ENCODE results near the gene ERN2. TPM values are rescaled to one million over a fixed set of nuclear protein-coding genes. Genes with fewer than 3 reads are reported as not detected.

ERN2 gene
- total and polyA plus RNA-seq, 2 experiments from 2014 or later: 0.46 to 0.97 TPM

DNA sequence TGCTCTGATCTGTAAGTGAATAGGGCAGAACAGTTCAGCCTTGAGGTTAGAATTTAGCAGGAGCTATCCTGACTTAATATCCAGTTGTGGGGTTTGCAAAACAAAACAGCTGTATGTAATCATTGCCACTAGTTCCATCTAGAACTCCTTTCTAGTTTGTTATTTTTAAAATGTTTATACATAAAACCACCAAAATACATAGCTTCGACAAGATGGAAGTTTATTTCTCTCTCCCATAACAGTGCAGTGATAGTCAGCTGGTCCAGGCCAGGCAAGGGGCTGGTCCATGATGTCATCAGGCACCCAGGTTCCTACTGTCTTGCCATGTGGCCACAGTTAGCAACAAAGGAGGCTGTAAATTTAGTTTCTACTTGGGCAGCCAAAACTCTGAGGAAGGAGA lies 44.8 kb downstream of the ERN2 start:
- TF ChIP-seq EZH2phosphoT487 (IDR thresholded peaks at IDR 0.05; ENCODE audit: low read depth, severe bottlenecking, unreplicated experiment) (no peak), EZH2 (IDR thresholded peaks at IDR 0.05; ENCODE audit: borderline replicate concordance) (no peak)
- TF ChIP-seq, protein P1, sequence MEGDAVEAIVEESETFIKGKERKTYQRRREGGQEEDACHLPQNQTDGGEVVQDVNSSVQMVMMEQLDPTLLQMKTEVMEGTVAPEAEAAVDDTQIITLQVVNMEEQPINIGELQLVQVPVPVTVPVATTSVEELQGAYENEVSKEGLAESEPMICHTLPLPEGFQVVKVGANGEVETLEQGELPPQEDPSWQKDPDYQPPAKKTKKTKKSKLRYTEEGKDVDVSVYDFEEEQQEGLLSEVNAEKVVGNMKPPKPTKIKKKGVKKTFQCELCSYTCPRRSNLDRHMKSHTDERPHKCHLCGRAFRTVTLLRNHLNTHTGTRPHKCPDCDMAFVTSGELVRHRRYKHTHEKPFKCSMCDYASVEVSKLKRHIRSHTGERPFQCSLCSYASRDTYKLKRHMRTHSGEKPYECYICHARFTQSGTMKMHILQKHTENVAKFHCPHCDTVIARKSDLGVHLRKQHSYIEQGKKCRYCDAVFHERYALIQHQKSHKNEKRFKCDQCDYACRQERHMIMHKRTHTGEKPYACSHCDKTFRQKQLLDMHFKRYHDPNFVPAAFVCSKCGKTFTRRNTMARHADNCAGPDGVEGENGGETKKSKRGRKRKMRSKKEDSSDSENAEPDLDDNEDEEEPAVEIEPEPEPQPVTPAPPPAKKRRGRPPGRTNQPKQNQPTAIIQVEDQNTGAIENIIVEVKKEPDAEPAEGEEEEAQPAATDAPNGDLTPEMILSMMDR (IDR thresholded peaks at IDR 0.05; ENCODE audit: poor library complexity): no peak
- H3K36me3 ChIP-seq (replicated peaks; ENCODE audit: insufficient read depth, low read depth): no peaks in the 10 kb centered on the region
- no peak overlapping the region for H3K4me2 ChIP-seq

DNA sequence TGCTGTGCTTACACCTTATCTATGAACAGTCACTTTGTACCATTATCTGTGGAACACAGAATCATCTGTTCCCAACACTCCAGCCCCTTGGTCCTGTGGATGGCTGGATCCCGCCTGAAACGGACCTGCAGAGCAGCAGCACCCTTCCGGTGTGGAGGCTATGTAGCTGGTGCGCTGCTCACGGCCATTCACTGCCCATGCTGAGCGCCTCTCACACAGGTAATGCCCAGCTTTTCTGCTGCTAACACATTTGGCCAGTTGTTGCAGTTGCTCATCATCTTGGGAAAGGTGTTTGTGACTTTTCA lies 45.7 kb downstream of the ERN2 start:
- no peak for DNase-seq (ENCODE audit: low spot score)
- H3K27ac ChIP-seq: no peak overlapping the region
- TF ChIP-seq EZH2 (IDR thresholded peaks at IDR 0.05; ENCODE audit: borderline replicate concordance) (no peak), EZH2phosphoT487 (IDR thresholded peaks at IDR 0.05; ENCODE audit: low read depth, severe bottlenecking, unreplicated experiment) (no peak)
- TF ChIP-seq, protein P1 (IDR thresholded peaks at IDR 0.05; ENCODE audit: poor library complexity): no peak
- H3K4me1 ChIP-seq (ENCODE audit: insufficient read depth): no peaks in the 10 kb centered on the region
- H3K9me2 ChIP-seq (replicated peaks; ENCODE audit: insufficient read depth): no peaks in the 10 kb centered on the region
- no peaks in the 10 kb centered on the region for H3K79me2 ChIP-seq
- WGBS (ENCODE audit: low lambda C conversion rate, missing lambda C conversion rate): 92% methylated on average over 6 of the region's 6 CpGs
- no peaks in the 10 kb centered on the region for H4K20me1 ChIP-seq (ENCODE audit: insufficient read depth, poor library complexity, severe bottlenecking)
- H3K36me3 ChIP-seq (replicated peaks; ENCODE audit: insufficient read depth, low read depth): no peaks in the 10 kb centered on the region
- H3K9me3 ChIP-seq (ENCODE audit: low read depth): no peaks in the 10 kb centered on the region
- H3K4me3 ChIP-seq: no peak overlapping the region
- H3K4me2 ChIP-seq: no peak overlapping the region
- H2AFZ ChIP-seq: no peak overlapping the region
- H3K27me3 ChIP-seq: no peaks in the 10 kb centered on the region

More for the DNA sequence above, 44.8 kb downstream of the ERN2 start:
- no peaks in the 10 kb centered on the region for H3K79me2 ChIP-seq
- no peaks in the 10 kb centered on the region for H3K9me2 ChIP-seq (replicated peaks; ENCODE audit: insufficient read depth)
- no peaks in the 10 kb centered on the region for H3K4me1 ChIP-seq (ENCODE audit: insufficient read depth)
- no peak overlapping the region for H3K27ac ChIP-seq
- no peaks in the 10 kb centered on the region for H3K9me3 ChIP-seq (ENCODE audit: low read depth)
- no peaks in the 10 kb centered on the region for H4K20me1 ChIP-seq (ENCODE audit: insufficient read depth, poor library complexity, severe bottlenecking)
- no peaks in the 10 kb centered on the region for H3K27me3 ChIP-seq
- DNase-seq (ENCODE audit: low spot score): no peak
- H3K4me3 ChIP-seq: no peak overlapping the region
- H2AFZ ChIP-seq: no peak overlapping the region
- 64% methylated on average over 1 of the region's 1 CpG for WGBS (ENCODE audit: low lambda C conversion rate, missing lambda C conversion rate)

DNA sequence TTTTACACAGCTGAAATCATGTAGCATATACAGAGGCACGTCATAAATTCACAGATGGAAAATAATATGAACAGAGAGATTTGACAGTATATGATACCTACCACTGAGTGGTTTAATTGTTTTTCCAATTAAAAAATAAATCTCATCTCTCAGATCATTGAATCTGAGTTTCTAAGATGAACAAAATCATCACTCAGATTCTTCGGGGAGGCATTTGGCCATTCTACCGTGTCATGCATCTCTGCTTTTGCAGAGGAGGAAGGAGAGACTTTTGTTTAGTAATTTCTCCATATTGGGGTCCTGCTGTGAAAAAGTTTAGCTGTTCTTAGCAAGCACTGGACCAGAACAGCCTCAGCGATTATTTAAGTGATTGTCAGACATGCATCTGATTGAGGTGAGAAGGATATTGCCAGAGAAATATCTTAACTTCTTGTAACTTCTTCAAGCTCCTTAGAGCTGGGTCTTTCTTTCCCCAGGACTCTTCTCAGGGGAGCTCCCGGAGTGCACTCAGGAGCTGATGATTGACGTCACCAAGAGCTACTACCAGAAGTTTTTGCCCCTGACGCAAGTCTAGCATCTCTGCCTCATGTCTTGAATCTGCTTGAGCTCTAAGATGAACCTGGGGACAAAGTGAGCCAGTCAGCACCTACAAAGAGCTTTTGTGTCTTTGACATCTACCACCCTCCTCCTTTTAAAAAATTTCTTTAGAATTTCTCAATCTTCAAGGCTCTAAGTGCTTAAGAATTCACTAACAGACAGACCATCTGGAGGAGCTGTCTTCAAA lies 46.3 kb downstream of the ERN2 start:
- no peaks in the 10 kb centered on the region for H3K9me2 ChIP-seq (replicated peaks; ENCODE audit: insufficient read depth)
- H3K27ac ChIP-seq: no peak overlapping the region
- H3K9me3 ChIP-seq (ENCODE audit: low read depth): no peaks in the 10 kb centered on the region
- no peaks in the 10 kb centered on the region for H3K36me3 ChIP-seq (replicated peaks; ENCODE audit: insufficient read depth, low read depth)
- H2AFZ ChIP-seq: no peak overlapping the region
- H3K4me3 ChIP-seq: no peak overlapping the region
- H4K20me1 ChIP-seq (ENCODE audit: insufficient read depth, poor library complexity, severe bottlenecking): no peaks in the 10 kb centered on the region
- no peaks in the 10 kb centered on the region for H3K4me1 ChIP-seq (ENCODE audit: insufficient read depth)
- TF ChIP-seq, protein P1 (IDR thresholded peaks at IDR 0.05; ENCODE audit: poor library complexity): no peak
- TF ChIP-seq EZH2phosphoT487 (IDR thresholded peaks at IDR 0.05; ENCODE audit: low read depth, severe bottlenecking, unreplicated experiment) (no peak), EZH2 (IDR thresholded peaks at IDR 0.05; ENCODE audit: borderline replicate concordance) (no peak)
- no peaks in the 10 kb centered on the region for H3K27me3 ChIP-seq
- no peaks in the 10 kb centered on the region for H3K79me2 ChIP-seq
- 83% methylated on average over 7 of the region's 7 CpGs for WGBS (ENCODE audit: low lambda C conversion rate, missing lambda C conversion rate)
- no peak overlapping the region for H3K4me2 ChIP-seq
- no peak for DNase-seq (ENCODE audit: low spot score)

All from hepatocyte (in vitro differentiated cells).